ENCODE results near the gene SCRN2. TPM values are rescaled to one million over a fixed set of nuclear protein-coding genes. Genes with fewer than 3 reads are reported as not detected.

The SCRN2 gene
- total and polyA plus RNA-seq, 2 of the 8 experiments (the other 6 are each of a cell fraction or from before 2014, with no cell fraction given), result 24.4 to 42.3 TPM

DNA sequence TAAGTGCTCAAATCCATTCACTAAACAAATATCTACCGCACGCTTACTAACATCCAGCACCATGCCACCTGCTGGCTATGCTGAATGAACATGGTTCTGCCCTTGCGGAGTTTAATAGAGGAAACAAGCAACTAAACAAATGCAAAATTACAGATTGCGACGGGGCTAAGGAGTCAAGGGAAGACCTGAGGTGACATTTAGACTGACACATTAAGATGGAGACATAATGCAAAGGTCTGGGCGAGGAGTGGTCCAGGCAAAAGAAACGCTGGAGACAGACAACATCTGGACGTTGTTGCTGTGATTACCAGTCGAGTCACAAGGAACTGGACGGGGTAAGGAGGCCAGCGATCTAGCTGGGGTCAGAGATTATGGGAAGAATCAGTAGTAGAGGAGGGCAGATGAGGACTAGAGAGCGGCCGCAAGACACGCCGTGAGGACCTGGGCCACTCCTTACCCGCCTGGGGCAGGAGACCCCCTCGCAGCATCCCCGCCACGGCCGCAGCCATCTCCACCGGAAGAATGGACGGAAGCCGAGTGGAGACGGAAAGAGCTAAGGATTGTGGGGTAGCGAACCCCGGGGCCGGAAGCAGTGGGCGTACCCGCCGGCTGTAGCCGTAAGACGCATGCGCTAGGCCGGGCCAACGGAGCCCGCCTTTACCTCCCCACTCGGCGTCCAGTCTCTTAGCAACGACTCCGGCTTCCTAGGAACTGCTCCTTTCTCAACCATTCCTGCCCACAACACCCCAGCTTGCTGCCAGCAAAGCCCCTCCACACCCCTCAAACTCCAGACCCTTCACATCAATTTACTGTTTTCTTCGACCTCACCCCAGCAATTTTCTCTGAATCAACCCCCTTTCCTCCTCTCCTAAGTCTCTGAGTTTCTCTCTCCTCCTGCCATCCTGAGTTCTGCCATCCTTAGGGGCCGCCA is 9.8 kb downstream of the SCRN2 start, which contains the start of the genes LRRC46 and MRPL10:
Gene LRRC46 (plus strand): TSS at position 668 of the 931 bp plus-strand sequence. CDS start 320 bp downstream, outside the sequence.
Gene MRPL10 (minus strand): TSS at position 539 of the 931 bp plus-strand sequence. CDS start 30 bp downstream, at position 509.
- Histone ChIP-seq H4K5ac (ENCODE audit: insufficient read length, low read depth, low read length) (peak within 1 kb of the TSS; percentile 51), H3K27me3 (replicated peaks in 1 of 4; ENCODE audit: control insufficient read depth in 3 of 4, extremely low read depth in 1 of 4, insufficient read depth in 3 of 4, low read length in 3 of 4) (no peaks in the 10 kb centered on the region), H2AFZ (ENCODE audit: low read length) (peak within 1 kb of the TSS; percentile 78), H2BK5ac (ENCODE audit: low read depth, low read length) (peak within 1 kb of the TSS; percentile 73; the same call in 1 of the 2 replicates), H4K8ac (ENCODE audit: extremely low read depth, insufficient read depth, low read length) (peak within 1 kb of the TSS; percentile 89; the same call in 1 of the 2 replicates), H3K9me3 (ENCODE audit: insufficient read depth in 2 of 2, low read depth in 1 of 2, low read length in 1 of 2) (no peaks in the 10 kb centered on the region), H3K79me2 (ENCODE audit: control insufficient read depth in 1 of 2, insufficient read depth in 2 of 2, low read length in 2 of 2) (peaks cover 2 to 14% of the 10 kb centered on the region in 2 experiments), H3K14ac (ENCODE audit: insufficient read length) (no peak within 1 kb of the TSS), H2BK20ac (ENCODE audit: low read length) (no peak within 1 kb of the TSS), H3K4me2 (ENCODE audit: insufficient read depth in 1 of 2, low read depth in 2 of 2, low read length in 2 of 2) (peak within 1 kb of the TSS; percentile 68 to 93), H4K91ac (replicated peaks; ENCODE audit: insufficient read length, low read length) (no peak within 1 kb of the TSS), H3K23ac (ENCODE audit: insufficient read length) (no peak within 1 kb of the TSS), H3K18ac (ENCODE audit: extremely low read depth, low read length) (no peak within 1 kb of the TSS; the same call in 1 of the 2 replicates), H3K9ac (replicated peaks in 1 of 4; ENCODE audit: extremely low read depth in 1 of 4, low read depth in 3 of 4, low read length in 3 of 4) (peak within 1 kb of the TSS in 3 of 4 experiments; percentile 76 to 96 (median 78); a peak in 6 of 7 replicates), H2BK120ac (replicated peaks; ENCODE audit: low read depth, low read length) (no peak within 1 kb of the TSS), H3K36me3 (ENCODE audit: control insufficient read depth in 2 of 4, insufficient read depth in 4 of 4, low read length in 3 of 4) (peaks cover 5 to 25% (median 18%) of the 10 kb centered on the region in 4 experiments; a peak in 7 of 8 replicates), H3K4ac (replicated peaks; ENCODE audit: insufficient read length, low read depth, low read length) (peak within 1 kb of the TSS; percentile 1), H3K27ac (ENCODE audit: low read depth, low read length) (peak within 1 kb of the TSS; percentile 50), H3K4me3 (ENCODE audit: extremely low read depth in 1 of 4, insufficient read depth in 2 of 4, low read depth in 3 of 4, low read length in 4 of 4) (peak within 1 kb of the TSS; percentile 86 to 99 (median 98)), H2AK5ac (ENCODE audit: low read depth, low read length) (no peak within 1 kb of the TSS), H4K20me1 (replicated peaks in 1 of 2; ENCODE audit: control insufficient read depth in 1 of 2, insufficient read depth in 2 of 2, low read length in 2 of 2) (no peaks in the 10 kb centered on the region), H3K23me2 (ENCODE audit: low read depth, low read length) (peaks cover 3% of the 10 kb centered on the region; the same call in 1 of the 2 replicates), H2BK15ac (ENCODE audit: low read length) (no peak within 1 kb of the TSS), H3K4me1 (replicated peaks in 1 of 4; ENCODE audit: control insufficient read depth in 3 of 4, insufficient read depth in 4 of 4, low read length in 3 of 4) (peaks cover 0 to 6% (median 2%) of the 10 kb centered on the region in 4 experiments; a peak in 4 of 7 replicates), H3K56ac (replicated peaks; ENCODE audit: insufficient read length, low read depth, low read length) (peak within 1 kb of the TSS; percentile 1), H2BK12ac (ENCODE audit: low read depth, low read length) (no peak within 1 kb of the TSS), H3K79me1 (ENCODE audit: low read depth, low read length) (no peaks in the 10 kb centered on the region)
- DNase-seq (ENCODE audit: low read depth in 1 of 2, low spot score in 2 of 2) (peak; percentile 78 to 94), FAIRE-seq (no peak)
- 1% methylated on average over 42 of the region's 42 CpGs; no CpG with 5 or more reads in 1 of the 2 experiments for WGBS, 2 experiments (ENCODE audit: extremely low coverage in 1 of 2, insufficient coverage in 1 of 2, insufficient read length in 1 of 2, insufficient replicate concordance in 2 of 2, low coverage in 1 of 2, low lambda C conversion rate in 2 of 2, missing lambda C conversion rate in 1 of 2)
- POLR2A ChIA-PET (ENCODE audit: partially characterized antibody), result interaction anchor here (0.7 to 2.8 kb wide), 13 partner anchors 9 to 157 kb away, joined by 3 to 10 read pairs (median 4); partner anchors contain the start of genes OSBPL7, PRR15L, SCRN2 and SP2
- CTCF ChIA-PET (ENCODE audit: partially characterized antibody), result interaction anchor here (0.9 to 3.0 kb wide), 12 partner anchors 8 to 115 kb away, joined by 3 to 21 read pairs (median 4); partner anchors contain the start of genes SCRN2 and TBX21
- TF ChIP-seq TEAD4 (IDR thresholded peaks at IDR 0.05; ENCODE audit: low read depth, low read length) (0 out of 2 replicates have a peak, but pooled peaks have one; percentile 33), TAF7 (optimal IDR thresholded peaks at IDR 0.05; ENCODE audit: borderline replicate concordance, low read depth, low read length) (no peak), POLR2AphosphoS5 (IDR thresholded peaks at IDR 0.05; ENCODE audit: low read depth, low read length) (peak; percentile 94), ASH2L (IDR thresholded peaks at IDR 0.05; ENCODE audit: low read length) (peak; percentile 56), CTBP2 (IDR thresholded peaks at IDR 0.05; ENCODE audit: borderline replicate concordance, insufficient read depth, insufficient read length, low read length) (no peak), SAP30 (IDR thresholded peaks at IDR 0.05; ENCODE audit: insufficient read depth, insufficient replicate concordance, low read length) (peak; percentile 87), SIRT6 (IDR thresholded peaks at IDR 0.05; ENCODE audit: low read length) (no peak)
- TF ChIP-seq, protein P1, sequence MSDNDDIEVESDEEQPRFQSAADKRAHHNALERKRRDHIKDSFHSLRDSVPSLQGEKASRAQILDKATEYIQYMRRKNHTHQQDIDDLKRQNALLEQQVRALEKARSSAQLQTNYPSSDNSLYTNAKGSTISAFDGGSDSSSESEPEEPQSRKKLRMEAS (IDR thresholded peaks at IDR 0.05), result peak; percentile 48; the same call in 1 of the 2 replicates
- TF ChIP-seq, protein P2, sequence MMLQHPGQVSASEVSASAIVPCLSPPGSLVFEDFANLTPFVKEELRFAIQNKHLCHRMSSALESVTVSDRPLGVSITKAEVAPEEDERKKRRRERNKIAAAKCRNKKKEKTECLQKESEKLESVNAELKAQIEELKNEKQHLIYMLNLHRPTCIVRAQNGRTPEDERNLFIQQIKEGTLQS (IDR thresholded peaks at IDR 0.05; ENCODE audit: insufficient read depth, low read depth, low read length), result no peak

Data from H1 (cell line).